ENCODE measurements around the gene VAPB. TPM values are rescaled to one million over a fixed set of nuclear protein-coding genes. Genes with fewer than 3 reads are reported as not detected.
A peak's percentile ranks its signal among the peaks of the same experiment; 100 is the strongest.

The VAPB gene
- total RNA-seq, 1 experiment from 2014 or later, result 34.7 TPM

DNA sequence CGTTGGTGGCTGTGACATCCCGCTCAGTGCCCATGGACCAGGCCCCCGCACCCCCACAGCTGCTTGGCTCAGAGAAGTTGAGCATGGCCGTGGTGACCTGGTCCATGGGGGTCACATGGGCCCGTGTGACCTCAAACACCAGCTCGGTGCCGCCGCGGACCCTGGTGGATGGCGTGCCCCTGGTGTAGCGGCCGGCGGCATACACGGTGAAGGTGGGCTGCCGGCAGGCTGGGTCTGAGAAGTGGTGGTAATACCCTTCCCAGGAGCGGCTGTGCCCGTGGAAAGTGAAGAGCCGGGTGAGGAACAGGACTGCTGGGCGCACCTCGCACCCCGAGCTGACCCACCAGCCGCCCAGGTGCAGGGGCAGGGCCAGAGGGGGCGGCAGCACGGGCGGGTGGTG lies 72.1 kb downstream of the VAPB start:
- DNase-seq (ENCODE audit: low read depth), result no peak

DNA sequence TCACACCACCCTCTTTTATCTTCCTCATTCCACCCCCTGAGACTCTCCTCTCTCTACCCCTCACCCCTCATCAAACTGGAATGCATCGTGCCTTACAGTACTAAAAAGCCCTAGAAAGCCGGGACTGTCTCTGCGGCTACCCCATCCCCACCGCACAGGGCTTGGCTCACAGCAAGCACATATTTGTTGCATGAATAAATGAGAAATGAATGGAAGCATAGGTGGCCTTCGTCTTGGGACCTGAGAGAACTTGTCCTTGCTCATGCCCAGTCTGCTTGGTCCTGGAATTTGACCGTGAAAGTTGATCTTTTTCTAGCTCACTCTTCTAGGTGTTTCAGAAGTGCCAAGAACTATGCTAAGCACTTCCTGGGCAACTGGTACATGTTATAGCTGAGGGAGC lies 72.9 kb downstream of the VAPB start:
- peak; percentile 37 for DNase-seq (ENCODE audit: low read depth)

DNA sequence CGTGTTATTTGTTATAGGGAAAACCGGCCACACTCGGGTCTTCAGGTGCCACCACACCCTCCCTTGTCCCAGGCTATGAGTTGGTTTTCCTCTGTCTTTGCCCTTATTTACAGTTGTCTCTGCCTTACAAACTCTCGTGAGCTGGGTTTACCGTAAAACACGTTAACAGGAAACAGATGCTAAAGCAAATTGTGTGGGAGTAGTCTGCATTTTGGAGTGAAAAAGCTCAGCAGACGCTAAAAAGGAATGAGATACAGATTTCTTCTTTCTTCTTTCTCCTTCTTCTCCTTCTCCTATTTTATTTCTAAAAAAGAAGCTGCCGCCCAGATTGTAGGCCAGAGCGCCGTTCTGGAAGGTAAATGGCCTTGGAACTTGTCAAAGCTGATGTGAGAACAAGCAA lies 74.2 kb downstream of the VAPB start:
- DNase-seq (ENCODE audit: low read depth), result no peak

DNA sequence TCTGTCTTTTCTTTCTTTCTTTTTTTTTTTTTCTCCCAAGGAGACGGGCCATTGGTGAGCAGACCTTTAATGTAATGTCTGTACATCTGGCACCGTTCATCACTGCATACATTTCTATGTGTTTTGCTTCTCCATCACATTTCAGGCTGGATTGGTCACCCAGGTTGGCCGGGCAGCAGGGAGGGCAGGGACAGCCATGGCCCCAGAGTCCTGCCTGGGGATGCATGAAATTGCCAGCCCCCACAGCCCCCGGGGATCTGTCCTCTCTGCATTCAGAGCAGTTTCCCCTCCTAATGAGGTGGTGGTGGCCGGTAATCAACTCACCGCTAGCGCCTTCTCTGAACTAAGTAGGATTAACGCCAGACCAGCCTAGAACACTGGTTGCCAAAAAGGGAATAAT lies 75.8 kb downstream of the VAPB start:
- DNase-seq (ENCODE audit: low read depth), result no peak

DNA sequence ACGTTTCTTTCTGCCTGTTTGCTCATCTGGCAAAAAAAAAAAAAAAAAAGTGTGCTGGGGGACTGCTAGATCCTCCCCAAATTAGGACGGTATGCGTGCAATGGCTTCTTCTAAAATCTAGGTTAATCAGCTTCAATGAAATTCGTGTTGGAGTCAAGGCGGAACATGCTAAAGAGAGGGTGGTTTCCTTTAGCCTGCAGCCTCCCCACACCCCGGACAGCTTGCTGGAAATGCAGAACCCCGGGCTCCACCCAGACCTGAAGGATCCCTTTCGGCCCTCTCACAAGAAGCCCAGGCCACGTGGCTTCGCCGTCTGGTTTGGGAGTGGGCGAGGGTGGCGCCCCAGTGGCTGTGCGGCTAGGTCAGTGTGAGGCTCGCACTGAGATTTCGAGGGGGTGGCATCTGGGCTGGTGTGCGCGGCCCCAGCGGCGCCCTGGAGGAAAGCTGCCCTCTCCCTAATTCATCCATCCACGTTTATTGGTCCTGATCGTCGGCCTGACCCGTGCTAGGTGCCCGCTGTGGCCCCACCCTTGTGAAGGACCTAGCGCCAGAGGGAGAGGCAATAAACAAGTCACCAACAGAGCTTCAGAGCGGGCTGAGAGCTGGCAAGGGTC lies 77.2 kb downstream of the VAPB start:
- DNase-seq (ENCODE audit: low read depth), result no peak

DNA sequence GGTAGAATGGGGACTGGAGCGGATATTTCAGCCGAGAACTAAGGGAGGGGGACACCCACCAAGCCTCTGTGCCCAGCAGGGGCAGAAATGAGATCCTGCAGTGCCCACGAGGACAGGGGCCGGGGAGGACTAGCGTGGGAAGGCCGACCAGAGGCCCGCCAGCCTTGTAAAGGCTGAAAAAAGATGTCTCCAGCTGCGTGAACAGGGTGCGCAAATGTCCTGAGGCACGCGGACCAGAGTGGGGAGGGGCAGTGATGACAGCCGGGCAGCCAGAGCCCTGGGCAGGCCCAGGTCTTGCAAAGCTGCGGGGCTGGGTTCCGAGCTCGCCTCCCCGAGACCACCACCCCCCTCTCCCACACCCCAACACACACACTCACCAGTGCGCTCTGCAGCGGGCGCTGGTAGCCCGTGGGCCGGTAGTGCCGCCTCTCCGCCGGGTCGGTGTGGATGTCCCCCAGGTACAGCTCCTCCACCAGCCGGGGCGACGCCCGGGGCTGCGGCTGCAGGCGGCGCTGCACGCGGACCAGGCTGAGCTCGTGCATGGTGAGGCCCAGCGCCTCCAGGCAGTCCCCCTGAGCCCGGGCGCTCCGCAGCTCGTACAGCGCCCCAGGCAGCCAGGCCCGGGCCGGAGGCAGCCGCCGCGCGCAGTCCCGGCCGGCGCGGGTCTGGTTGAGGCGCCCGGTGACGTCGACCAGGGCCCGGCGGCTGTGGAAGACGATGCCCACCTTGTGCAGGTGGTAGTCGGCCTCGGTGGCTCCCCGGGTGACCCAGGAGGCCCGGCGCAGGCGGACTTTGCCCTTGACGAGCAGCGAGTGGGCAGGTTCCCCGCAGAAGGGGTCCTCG lies 77.9 kb downstream of the VAPB start:
- DNase-seq (ENCODE audit: low read depth), result no peak

DNA sequence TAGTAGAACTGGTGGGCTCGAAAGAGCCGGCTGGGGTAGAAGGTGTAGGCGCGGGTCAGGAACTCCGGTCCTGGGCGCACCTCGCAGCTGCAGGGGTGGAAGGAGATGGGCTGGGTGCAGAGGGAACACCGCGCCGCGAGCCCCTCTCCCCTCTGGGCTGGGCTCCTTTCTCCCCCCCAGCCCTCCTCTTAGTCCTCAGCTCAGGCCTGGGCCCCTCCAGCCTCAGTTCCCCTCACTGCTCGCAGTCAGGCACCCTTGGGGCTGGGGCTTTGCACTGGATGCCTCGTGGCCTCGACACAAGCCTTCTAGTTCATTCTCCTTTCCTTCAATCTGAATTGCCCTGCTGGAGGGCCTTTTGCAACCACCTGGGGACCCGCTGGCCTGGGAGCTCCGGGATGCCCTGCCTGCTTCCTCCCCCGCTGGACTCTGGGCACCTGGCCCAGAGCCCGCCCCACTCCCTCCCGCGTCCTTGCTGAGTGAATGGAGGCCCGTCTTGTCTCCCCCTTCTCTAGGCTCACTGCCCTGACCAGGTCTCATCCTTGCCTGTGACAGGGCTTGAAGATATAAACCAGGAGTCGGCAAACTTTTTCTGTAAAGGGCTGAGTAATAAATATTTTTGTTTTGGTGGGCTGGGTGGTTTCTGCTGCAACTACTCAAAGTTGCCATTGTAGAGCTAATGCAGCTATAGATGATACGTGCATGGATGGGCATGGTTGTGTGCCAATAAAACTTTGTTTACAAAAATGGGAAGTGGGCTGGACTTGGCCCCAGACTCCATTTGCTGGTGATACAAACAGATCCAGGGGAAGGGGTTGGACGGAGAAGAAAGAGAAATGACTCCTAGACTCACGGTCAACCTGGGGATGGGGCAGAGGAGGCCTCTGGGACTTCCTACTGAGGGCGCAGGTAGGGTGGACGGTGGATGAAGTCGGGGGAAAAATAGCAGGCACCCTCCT lies 78.8 kb downstream of the VAPB start:
- no peak for DNase-seq (ENCODE audit: low read depth)

DNA sequence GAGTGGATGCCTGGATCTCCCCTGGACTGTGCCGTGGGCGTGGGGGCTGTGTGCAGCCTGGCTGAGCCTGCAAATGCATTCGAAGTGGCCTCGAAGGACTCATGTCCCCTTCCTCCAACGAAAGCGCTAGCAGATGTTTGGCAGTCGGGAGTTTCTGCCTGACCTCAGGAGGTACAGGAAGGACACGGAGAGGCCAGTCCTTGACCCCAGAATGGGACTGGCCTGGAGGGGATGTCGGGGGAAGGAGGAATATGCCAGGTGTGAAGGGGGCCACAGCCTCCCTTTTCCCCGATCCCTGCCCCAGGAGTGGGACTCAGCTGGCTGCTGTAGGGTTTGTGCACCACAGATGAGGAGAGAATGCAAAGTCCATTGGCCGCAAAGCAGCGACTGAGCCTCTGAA lies 80.6 kb downstream of the VAPB start:
- no peak for DNase-seq (ENCODE audit: low read depth)

DNA sequence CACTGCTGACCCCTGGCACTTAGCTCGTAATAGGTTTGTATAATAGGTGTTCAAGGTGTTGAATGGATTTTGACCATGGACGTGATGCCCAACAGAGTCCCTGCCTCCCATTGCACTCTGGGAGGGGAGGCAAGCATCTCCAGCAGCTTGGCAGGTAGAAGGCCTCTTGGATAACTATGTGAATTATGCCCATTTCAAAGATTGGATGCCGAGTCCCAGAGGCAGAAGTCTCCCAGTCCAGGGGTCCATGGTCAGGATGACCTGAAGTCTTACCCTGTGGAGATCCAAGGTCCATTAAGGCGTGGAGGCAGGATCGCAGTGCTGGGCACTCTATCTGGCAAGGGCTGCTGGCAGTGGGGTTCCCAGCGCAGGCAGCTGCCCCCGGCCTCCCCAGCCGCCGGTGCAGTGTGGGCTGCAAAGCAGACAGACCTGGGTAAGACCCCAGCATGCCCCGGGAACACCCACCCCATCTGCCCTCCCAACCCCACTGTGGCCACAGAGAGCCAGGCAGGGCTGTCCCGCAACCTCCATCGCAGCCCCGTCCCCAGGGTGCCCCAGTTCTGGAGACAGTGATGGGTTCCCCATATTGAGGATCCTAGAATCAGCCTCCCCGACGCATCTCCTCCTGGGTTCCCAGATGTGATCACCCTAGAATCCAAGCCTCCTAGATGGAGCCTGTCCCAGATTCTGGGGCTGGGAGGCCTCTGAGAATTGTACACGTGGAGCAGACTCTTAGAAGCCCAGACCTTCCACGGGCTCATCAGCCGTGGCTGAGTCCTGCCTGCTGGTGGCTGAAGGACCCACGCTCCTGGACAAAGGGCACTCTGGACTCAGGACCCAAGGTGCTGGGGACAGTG lies 81.5 kb downstream of the VAPB start:
- DNase-seq (ENCODE audit: low read depth), result no peak

DNA sequence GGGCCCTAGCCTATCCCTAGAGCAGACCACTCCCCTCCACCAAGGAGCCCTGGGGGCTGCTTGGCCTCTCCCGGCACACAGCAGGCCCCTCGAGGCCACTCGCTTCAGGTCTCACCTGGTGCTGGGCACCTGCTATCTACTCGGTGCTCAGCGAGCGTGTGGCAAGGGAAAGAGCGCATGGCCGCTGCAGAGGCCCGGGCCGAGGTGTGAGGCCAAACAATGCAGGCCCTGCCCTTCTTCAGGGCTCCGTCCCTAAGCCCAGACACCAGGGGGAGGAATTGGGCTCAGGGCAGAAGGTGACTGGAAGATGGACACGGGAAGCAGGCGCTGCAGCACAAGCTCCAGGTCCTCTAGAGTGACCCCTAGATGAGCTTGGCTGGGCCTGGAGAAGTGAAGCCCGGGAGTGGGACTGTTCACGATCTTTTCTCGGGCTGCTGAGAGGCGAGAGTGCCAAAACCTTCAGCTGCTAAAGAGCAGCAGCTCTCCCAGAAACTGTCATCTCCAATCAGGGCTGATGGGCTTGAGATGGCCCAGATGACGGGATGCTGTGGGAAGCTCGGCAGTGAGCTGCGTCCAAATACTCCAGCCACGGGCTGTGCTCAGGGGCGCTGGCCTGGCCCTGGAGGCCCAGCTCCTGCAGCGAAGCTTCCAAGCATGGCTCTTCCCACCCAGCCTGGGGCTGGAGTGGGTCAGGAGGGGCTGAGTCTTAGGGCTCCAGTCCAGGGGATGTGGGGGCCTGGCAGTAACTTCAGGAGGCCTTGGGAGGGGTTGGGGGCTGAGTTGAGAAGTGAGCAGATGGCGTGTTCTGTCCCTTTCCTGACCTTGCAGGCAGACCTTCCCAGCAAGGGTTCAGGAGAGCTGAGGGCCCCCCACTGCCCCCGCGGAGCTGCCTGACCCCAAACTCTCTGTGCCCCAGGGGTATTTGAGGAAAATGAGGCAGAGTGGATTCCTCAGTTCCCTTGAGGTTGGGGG lies 82.5 kb downstream of the VAPB start:
- no peak for DNase-seq (ENCODE audit: low read depth)

DNA sequence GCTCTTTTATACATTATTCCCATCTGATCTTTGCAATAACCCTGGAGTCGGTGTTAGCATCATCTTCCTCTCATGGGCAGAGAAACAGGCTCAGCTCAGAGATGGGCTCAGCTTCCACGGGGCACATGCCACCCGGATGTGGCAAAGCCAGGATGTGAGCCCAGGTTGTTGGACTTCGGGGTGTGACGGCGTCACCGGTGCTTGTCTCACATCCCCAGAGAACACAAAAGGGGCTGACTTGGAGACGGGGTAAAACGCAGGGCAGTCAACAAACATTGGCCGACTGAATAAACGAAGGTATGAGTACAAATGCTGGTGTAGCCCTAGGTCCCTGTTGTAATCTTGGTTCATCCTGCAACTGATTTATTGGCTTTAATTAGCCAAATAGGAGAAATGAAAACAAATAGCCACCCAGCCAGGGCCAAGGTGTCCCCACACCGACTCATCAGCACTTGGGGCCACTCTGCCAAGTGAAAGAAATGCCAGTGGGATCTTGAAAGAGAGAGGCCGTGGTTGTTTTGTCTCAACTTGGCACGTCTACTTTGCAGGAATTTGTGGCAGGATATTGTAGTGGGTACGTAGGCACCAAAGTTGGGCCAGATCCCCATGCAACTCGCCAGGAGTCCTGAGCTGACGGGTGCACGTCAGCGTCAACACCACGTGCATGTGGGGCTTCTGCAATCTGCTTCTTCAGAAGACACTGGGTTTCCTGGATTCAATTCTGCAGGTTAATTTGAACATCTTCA lies 83.4 kb downstream of the VAPB start:
- no peak for DNase-seq (ENCODE audit: low read depth)

DNA sequence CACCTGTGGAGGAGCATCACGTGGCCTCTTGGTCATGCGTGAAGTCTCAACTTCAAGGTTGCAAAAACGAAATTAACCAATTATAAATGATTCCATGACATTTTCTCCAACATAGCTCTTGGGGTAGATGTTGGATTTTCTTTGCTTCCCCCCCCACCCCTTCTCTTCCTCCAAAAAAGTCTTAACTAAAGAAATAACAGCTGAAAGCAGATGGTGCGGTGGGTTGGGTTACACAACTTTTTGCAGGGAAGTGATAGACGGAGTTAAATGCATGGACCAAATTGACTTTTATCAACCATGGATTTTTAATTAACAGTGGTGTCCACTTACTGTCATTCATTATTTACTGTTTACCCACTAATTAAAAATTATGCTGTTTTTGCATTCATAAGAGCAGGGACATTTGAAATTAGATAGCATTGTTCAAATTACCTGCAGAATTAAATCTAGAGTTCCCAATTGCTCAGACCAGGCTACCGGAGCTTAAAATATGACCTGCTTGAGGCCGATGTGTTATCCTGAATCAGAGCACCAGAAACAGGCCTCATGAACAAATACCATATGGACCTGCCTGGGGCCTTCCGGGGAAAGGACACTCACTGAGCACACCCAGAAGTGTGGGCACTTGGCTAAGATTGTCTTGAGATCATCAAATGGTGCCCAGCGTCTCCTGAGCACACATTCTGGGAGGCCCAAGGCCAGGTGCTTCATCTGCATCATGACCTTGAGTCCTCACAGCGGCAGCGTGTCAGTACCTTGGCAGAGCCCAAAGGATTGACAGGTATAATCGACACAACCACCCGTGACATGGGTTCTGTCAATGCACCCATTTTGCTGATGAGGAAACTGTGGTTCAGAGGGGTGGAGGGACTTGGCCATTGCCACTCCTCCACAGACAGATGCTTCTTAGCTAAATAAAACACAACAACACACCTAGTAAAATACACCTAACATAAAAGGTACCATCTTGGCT lies 84.7 kb downstream of the VAPB start:
- DNase-seq (ENCODE audit: low read depth), result no peak

DNA sequence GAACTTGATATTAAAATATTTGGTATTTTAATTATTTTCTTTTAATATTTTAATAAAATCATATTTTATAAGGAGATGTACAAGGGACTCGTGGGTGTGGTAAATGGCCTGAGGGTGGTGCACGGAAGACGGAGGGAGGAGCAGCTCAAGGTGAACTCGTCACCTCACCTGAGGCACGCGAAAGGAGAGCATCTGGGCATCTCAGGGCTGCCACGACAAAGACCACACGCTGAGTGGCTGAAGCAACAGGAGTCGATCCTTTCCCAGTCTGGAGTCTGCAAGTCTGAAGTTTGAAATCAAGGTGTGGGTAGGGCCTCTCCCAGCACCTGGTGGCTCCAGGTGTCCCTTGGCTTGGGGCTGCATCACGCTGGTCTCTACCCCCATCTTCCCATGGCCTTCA lies 86.4 kb downstream of the VAPB start:
- no peak for DNase-seq (ENCODE audit: low read depth)

DNA sequence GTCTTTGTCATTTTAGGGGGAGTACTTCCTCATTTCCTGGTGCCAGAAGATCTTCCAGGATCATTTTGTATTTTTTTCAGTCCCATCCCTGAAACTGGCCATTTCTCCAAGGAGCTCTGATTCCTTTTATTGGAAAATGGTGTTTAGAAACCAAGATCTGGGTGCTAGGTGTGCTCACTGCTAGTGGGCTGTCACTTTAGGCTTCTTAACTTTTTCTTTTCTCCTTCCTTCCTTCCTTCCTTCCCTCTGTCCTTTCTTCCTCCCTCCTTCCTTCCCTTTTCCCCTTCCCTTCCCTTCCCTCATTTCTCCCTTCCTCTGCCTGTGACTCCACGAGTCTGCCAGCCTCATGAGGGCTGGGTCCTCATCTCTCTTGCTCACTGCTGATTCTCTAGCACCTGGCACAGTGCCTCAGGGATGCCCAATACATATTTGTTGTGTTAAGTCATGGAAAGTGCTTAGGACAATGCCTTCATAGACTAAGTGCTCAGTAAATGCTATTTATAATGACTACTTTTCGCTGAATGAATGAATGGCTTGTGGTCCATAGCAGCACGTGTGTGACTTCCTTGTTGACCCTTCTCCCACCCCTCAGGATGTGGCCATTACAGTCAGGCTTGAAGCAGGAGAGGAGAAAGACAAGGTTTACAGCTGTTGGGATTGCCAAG lies 89.2 kb downstream of the VAPB start:
- peak; percentile 79 for DNase-seq (ENCODE audit: low read depth)

DNA sequence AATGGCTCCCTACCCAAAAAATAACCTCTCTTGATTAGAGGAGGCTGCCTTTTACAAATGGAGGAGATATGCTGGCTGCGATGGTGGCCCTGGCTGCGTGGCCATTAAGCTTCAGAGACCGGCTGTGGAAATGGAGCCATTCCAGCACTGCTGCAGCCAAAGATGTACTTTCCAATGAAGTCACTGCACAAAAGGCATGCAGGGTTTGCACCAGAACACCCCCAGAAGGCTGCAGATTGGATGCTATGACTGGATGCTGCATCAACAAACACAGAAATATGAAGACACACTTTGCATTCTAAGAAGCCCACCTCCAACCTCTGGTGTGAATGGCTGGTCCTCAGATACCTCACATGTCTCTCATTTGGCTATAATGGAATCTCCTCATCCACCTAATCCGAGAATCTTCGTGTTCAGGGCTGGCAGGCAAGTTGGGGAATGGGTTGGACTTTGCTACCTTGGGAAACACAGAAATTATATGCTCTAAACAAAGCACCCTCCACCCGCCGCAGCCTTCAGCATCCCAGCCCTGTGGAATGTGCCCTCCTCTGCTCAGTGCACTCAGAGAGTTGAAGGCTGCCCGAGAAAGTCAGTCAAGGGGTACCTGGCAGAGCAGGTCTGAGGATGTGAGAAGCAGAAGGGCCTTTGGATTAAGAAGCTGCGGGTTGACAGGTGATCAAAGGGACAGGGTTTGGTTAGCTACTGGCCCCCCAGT lies 90.9 kb downstream of the VAPB start:
- no peak for DNase-seq (ENCODE audit: low read depth)

DNA sequence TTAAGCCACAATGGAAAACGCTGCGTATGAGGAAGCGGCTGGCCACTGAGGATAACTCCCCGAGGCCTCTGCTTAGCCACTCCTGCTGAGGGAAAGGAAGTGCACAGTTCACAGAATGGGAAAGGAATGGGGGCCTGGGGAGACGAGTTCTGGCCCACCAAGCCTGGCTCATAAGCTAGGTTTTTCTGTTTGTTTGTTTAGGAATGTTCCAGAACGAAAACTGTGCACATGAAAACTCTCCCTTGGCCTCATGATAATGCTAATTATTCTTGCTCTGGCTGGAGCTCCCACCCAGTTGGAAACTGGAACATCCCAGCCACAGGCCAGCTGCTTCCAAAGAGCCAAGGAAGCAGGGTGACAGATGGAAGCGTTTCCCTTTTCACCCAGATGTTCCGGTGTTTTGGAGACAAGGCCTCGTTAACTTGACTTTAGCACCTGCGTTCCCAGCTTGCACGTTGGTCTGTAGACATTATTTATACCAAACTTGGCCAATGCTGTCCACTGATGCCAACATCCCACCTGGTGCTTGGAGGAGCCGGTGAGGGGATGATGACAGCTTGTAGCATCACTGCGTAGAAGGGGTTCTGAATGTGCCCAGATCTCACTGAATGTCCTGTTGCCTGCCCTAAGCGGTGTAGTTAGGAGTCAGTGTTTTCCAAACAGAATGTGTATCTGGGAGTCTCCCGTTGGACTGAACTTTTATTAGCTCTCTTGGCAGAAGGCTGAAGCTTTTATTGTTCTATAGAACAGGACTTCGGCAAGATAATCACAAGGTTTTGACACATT lies 91.7 kb downstream of the VAPB start:
- DNase-seq (ENCODE audit: low read depth), result no peak

Measured in M059J (cell line).